CD4-positive, alpha-beta T cell treated with Interleukin-6 for 4 hours (primary cell): Measurements from ENCODE around the gene MPV17.
A peak's percentile ranks its signal among the peaks of the same experiment; 100 is the strongest.

Experiments
- DNase-seq: peaks from one replicate; pipeline ENCODE4 v3.0.0-alpha.2; 2020; ENCODE audit warnings: mixed read lengths

MPV17 gene

GRCh38 chr2:27263287-27264252 is 59.3 kb downstream of the MPV17 start:
- no peak for DNase-seq

GRCh38 chr2:27262379-27263286 is 60.3 kb downstream of the MPV17 start, which contains the start of gene SLC30A3:
Gene SLC30A3, minus strand, starts transcription at chr2:27263047. Its CDS starts 141 bp downstream, at chr2:27262906.
- peak; percentile 87 for DNase-seq

GRCh38 chr2:27261926-27262298 is 61.0 kb downstream of the MPV17 start:
- DNase-seq: no peak

- no peak for DNase-seq
Measured at GRCh38 chr2:27261241-27261925, 61.5 kb downstream of the MPV17 start.
